Tibial nerve (tissue), 4 donors: ENCODE measurements around the gene CD226. TPM values are rescaled to one million over a fixed set of nuclear protein-coding genes. Genes with fewer than 3 reads are reported as not detected.
"Not testable (repeated sequence)": the region's sequence is repeated elsewhere in the genome, so short reads cannot be mapped to it uniquely, and the experiment has no call there.

Source experiments
- DNase-seq, 2 donors: peaks; one replicate each; pipeline ENCODE4 v3.0.0-alpha.2; 2019; ENCODE audit warnings: low spot score in 2 of 2
- H3K27ac ChIP-seq, 4 donors: fragments of 200-600 bp; sonication (generic) in 3 of 4; one replicate each; pipeline ENCODE4 v1.5.1; 2017 to 2019; ENCODE audit warnings: mild to moderate bottlenecking in 1 of 4
- H3K27me3 ChIP-seq, 2 donors: fragments of 200-600 bp; sonication (generic) in 1 of 2; one replicate each; pipeline versions ENCODE4 v1.5.1 to v1.6.0; 2017 to 2019
- H3K36me3 ChIP-seq, 3 donors: fragments of 200-600 bp; sonication (generic); one replicate each; pipeline ENCODE4 v1.5.1; 2018 to 2019
- H3K4me1 ChIP-seq, 4 donors: fragments of 200-600 bp; sonication (generic) in 3 of 4; one replicate each; pipeline ENCODE4 v1.5.1; 2017 to 2019
- H3K4me3 ChIP-seq, 4 donors: fragments of 200-600 bp; sonication (generic) in 3 of 4; one replicate each; pipeline ENCODE4 v1.5.1; 2017 to 2019; ENCODE audit warnings: mild to moderate bottlenecking in 1 of 4, moderate library complexity in 1 of 4
- H3K9me3 ChIP-seq, 4 donors: fragments of 200-600 bp; sonication (generic) in 3 of 4; one replicate each; pipeline ENCODE4 v1.5.1; 2017 to 2019
- EP300 ChIP-seq, 2 donors: sonication (generic); formaldehyde crosslinking; IDR thresholded peaks; one replicate each; pipeline ENCODE4 v1.6.1; 2017; ENCODE audit warnings: antibody characterized with exemption in 2 of 2, mild to moderate bottlenecking in 1 of 2
- POLR2A ChIP-seq, 2 donors: fragments of 450-650 bp; IDR thresholded peaks; one replicate each; pipeline ENCODE4 v1.6.1; 2017; ENCODE audit warnings: antibody characterized with exemption in 2 of 2, mild to moderate bottlenecking in 2 of 2, moderate library complexity in 2 of 2
- WGBS, 2 donors: methylation state at CpG; one replicate each; pipeline ENCODE4 v1.1.5; 2018; 5-methylcytosine and 5-hydroxymethylcytosine counted together
- total RNA-seq, 4 donors: library from RNA; depleted of rRNA; stranded (reverse); fragments of >200 nt; gene quantifications; one replicate each; pipeline ENCODE4 v1.1.0, GENCODE V29; 2016
- TF ChIP-seq, protein P1 (sequence below), 5 experiments: fragments of 200-600 bp in 3 of 5; fragments of 450-650 bp in 2 of 5; sonication (generic) in 3 of 5; IDR thresholded peaks; one replicate each; pipeline ENCODE4 v1.5.1; 2016 to 2019; ENCODE audit warnings: antibody characterized with exemption in 5 of 5, mild to moderate bottlenecking in 3 of 5, moderate library complexity in 2 of 5

CD226 gene
- total RNA-seq, 4 donors from 2014 or later = 0.39 to 1.1 (median 0.72) TPM

DNA sequence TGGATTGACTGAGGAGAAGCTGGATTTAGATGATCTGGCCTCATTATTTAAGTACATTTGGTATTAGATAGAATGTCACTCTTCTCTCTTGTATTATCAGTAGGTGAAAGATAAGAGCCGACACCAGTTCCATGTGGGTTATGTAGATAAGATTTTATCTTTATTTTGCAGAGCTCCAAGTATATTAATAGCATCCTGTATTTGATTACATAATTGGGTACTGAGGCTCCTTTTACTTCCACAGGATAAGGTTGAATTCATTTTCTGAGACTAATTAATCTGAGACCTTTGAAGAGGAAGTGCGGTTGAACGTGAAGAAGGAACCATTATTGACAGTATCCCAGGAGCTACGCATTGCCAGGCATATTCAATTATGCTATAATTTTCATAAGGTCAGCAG, 32.8 kb upstream of the CD226 start:
- H3K36me3 ChIP-seq = peaks cover 0 to 61% (median 0%) of the 10 kb centered on the region in 3 donors
- H3K4me1 ChIP-seq = no peaks in the 10 kb centered on the region
- no peak overlapping the region for H3K4me3 ChIP-seq
- H3K9me3 ChIP-seq = peaks cover 0 to 28% (median 3%) of the 10 kb centered on the region in 4 donors
- no peaks in the 10 kb centered on the region for H3K27me3 ChIP-seq
- H3K27ac ChIP-seq = no peak overlapping the region
- no peak for DNase-seq
- no peak for TF ChIP-seq EP300 (IDR thresholded peaks at IDR 0.05)
- TF ChIP-seq, protein P1, sequence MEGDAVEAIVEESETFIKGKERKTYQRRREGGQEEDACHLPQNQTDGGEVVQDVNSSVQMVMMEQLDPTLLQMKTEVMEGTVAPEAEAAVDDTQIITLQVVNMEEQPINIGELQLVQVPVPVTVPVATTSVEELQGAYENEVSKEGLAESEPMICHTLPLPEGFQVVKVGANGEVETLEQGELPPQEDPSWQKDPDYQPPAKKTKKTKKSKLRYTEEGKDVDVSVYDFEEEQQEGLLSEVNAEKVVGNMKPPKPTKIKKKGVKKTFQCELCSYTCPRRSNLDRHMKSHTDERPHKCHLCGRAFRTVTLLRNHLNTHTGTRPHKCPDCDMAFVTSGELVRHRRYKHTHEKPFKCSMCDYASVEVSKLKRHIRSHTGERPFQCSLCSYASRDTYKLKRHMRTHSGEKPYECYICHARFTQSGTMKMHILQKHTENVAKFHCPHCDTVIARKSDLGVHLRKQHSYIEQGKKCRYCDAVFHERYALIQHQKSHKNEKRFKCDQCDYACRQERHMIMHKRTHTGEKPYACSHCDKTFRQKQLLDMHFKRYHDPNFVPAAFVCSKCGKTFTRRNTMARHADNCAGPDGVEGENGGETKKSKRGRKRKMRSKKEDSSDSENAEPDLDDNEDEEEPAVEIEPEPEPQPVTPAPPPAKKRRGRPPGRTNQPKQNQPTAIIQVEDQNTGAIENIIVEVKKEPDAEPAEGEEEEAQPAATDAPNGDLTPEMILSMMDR (IDR thresholded peaks at IDR 0.05) = no peak
- TF ChIP-seq POLR2A (IDR thresholded peaks at IDR 0.05) = no peak
- 70 to 73% methylated on average over 4 of the region's 4 CpGs for WGBS, 2 donors

- Histone ChIP-seq H3K36me3 (peaks cover 0 to 48% (median 0%) of the 10 kb centered on the region in 3 donors), H3K9me3 (peaks cover 0 to 32% (median 3%) of the 10 kb centered on the region in 4 donors), H3K27me3 (no peaks in the 10 kb centered on the region), H3K4me3 (no peak overlapping the region), H3K4me1 (no peaks in the 10 kb centered on the region), H3K27ac (no peak overlapping the region)
- TF ChIP-seq EP300 (IDR thresholded peaks at IDR 0.05) = no peak
- TF ChIP-seq, protein P1 (IDR thresholded peaks at IDR 0.05) = no peak
- no peak for TF ChIP-seq POLR2A (IDR thresholded peaks at IDR 0.05)
- DNase-seq = no peak
- whole genome bisulfite sequencing, 2 donors = 90% methylated on average over 13 of the region's 13 CpGs
Measured at GRCh38 chr18:69978732-69979715, 31.4 kb upstream of the CD226 start.

GRCh38 chr18:69975294-69975693, 27.6 kb upstream of the CD226 start:
- H3K4me3 ChIP-seq, H3K27me3 ChIP-seq, H3K4me1 ChIP-seq, DNase-seq, H3K27ac ChIP-seq: not testable (repeated sequence)
- H3K9me3 ChIP-seq = peaks cover 0 to 36% (median 5%) of the 10 kb centered on the region in 4 donors
- peaks cover 0 to 30% (median 0%) of the 10 kb centered on the region in 3 donors for H3K36me3 ChIP-seq
- WGBS, 2 donors = 94% methylated on average over 4 of the region's 4 CpGs

GRCh38 chr18:69974365-69974764, 26.7 kb upstream of the CD226 start:
- DNase-seq = no peak
- TF ChIP-seq EP300 (IDR thresholded peaks at IDR 0.05) = no peak
- no peak for TF ChIP-seq POLR2A (IDR thresholded peaks at IDR 0.05)
- TF ChIP-seq, protein P1 (IDR thresholded peaks at IDR 0.05) = no peak
- H3K27ac ChIP-seq = no peak overlapping the region
- no peaks in the 10 kb centered on the region for H3K4me1 ChIP-seq
- 88 to 100% methylated on average over 1 of the region's 1 CpG for WGBS, 2 donors
- peaks cover 0 to 23% (median 0%) of the 10 kb centered on the region in 3 donors for H3K36me3 ChIP-seq
- H3K27me3 ChIP-seq = no peaks in the 10 kb centered on the region
- peaks cover 0 to 36% (median 5%) of the 10 kb centered on the region in 4 donors for H3K9me3 ChIP-seq
- H3K4me3 ChIP-seq = no peak overlapping the region

GRCh38 chr18:69969491-69969890, 21.8 kb upstream of the CD226 start:
- no peak for DNase-seq
- Histone ChIP-seq H3K27me3 (no peaks in the 10 kb centered on the region), H3K4me1 (no peaks in the 10 kb centered on the region), H3K36me3 (no peaks in the 10 kb centered on the region), H3K9me3 (peaks cover 0 to 5% (median 2%) of the 10 kb centered on the region in 4 donors), H3K27ac (no peak overlapping the region), H3K4me3 (no peak overlapping the region)
- TF ChIP-seq, protein P1 (IDR thresholded peaks at IDR 0.05) = no peak
- TF ChIP-seq POLR2A (IDR thresholded peaks at IDR 0.05) (no peak), EP300 (IDR thresholded peaks at IDR 0.05) (no peak)
- WGBS, 2 donors = 81 to 89% methylated on average over 2 of the region's 2 CpGs
